Chondrocyte (in vitro differentiated cells): Measurements from ENCODE around the gene SAMHD1. TPM values are rescaled to one million over a fixed set of nuclear protein-coding genes. Genes with fewer than 3 reads are reported as not detected.
"Not testable (repeated sequence)": the region's sequence is repeated elsewhere in the genome, so short reads cannot be mapped to it uniquely, and the experiment has no call there.

Source experiments
- DNase-seq: peaks from one replicate; pipeline ENCODE4 v3.0.0; 2021; ENCODE audit warnings: mixed read lengths, low spot score
- H3K27ac Mint-ChIP-seq: one replicate; pipeline ENCODE4 v1.8.0; 2021; ENCODE audit warnings: mild to moderate bottlenecking, moderate library complexity, mixed read lengths; ENCODE audit not compliant: unreplicated experiment
- H3K27me3 Mint-ChIP-seq: 2 replicates; pipeline ENCODE4 v1.8.0; 2021; ENCODE audit warnings: low read depth, mixed read lengths
- H3K36me3 Mint-ChIP-seq: 2 replicates; pipeline ENCODE4 v1.8.0; 2021; ENCODE audit warnings: low read depth, mixed read lengths
- H3K4me1 Mint-ChIP-seq: 2 replicates; pipeline ENCODE4 v1.8.0; 2021; ENCODE audit warnings: low read depth, mild to moderate bottlenecking, mixed read lengths
- H3K4me3 Mint-ChIP-seq: one replicate; pipeline ENCODE4 v1.8.0; 2021; ENCODE audit warnings: mild to moderate bottlenecking, moderate library complexity, mixed read lengths; ENCODE audit not compliant: unreplicated experiment
- H3K9me3 Mint-ChIP-seq: 2 replicates; pipeline ENCODE4 v1.8.0; 2021; ENCODE audit warnings: low read depth, mixed read lengths
- total RNA-seq: library from RNA; stranded (reverse); gene quantifications from 3 replicates; pipeline ENCODE4 v1.2.1, GENCODE V29; 2021
- TF ChIP-seq, protein P1 (sequence below): fragments of 200-600 bp; sonication (generic); IDR thresholded peaks from 2 replicates; pipeline ENCODE4 v1.5.0; 2021; ENCODE audit warnings: antibody characterized with exemption, mild to moderate bottlenecking, moderate library complexity

The SAMHD1 gene
- total RNA-seq, 1 donor from 2014 or later: 17.3 TPM

- TF ChIP-seq, protein P1, sequence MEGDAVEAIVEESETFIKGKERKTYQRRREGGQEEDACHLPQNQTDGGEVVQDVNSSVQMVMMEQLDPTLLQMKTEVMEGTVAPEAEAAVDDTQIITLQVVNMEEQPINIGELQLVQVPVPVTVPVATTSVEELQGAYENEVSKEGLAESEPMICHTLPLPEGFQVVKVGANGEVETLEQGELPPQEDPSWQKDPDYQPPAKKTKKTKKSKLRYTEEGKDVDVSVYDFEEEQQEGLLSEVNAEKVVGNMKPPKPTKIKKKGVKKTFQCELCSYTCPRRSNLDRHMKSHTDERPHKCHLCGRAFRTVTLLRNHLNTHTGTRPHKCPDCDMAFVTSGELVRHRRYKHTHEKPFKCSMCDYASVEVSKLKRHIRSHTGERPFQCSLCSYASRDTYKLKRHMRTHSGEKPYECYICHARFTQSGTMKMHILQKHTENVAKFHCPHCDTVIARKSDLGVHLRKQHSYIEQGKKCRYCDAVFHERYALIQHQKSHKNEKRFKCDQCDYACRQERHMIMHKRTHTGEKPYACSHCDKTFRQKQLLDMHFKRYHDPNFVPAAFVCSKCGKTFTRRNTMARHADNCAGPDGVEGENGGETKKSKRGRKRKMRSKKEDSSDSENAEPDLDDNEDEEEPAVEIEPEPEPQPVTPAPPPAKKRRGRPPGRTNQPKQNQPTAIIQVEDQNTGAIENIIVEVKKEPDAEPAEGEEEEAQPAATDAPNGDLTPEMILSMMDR: no peak
- no peak for DNase-seq
- Mint-ChIP-seq H3K27me3 (peaks cover 4% of the 10 kb centered on the region), H3K27ac (no peak overlapping the region), H3K36me3 (no peaks in the 10 kb centered on the region), H3K4me1 (peaks cover 2% of the 10 kb centered on the region), H3K4me3 (no peak overlapping the region), H3K9me3 (no peaks in the 10 kb centered on the region)
Observed at GRCh38 chr20:36876473-36876833, 75.1 kb downstream of the SAMHD1 start.

DNA sequence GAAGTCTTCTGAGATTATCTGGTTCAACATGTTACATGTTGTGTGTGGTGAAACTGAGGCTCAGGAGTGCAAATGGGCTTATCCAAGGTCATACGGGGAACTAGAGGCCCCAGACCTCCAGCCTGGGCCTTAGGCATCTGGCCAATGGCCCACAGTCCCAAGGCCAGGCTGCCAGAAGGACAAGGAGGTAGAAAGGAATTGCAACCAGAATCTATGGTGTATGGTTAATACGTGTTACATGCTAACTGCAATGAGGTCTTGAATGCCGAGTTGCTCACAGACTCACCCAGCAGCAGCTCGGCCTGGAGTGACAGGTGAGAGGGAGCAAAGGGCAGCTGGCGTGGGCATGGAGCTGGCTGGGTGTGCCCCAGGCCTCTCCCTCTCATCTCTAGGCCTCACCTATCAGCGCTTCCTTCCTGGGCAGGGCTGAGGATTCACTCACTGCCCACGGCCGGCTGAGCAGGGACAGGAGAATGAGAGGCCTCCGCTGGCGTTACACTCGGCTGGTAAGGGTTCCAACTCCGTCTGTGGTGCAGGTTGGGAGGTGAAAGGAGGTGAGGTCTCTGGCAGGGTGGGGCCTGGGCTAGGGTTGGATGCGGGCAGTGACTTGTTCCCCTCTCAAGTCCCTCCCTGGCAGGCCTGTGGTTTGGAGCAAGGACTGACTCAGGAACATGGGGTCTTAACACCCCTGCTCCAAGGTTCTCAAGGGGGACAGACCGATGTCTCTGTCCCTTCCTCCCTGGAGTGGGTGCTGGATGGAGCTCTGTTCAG is 75.6 kb downstream of the SAMHD1 start, which contains the start of gene TLDC2:
Gene TLDC2, plus strand, starts transcription at position 437 of the 771 bp plus-strand sequence. Its CDS starts 37 bp downstream, at position 474.
- peaks cover 2% of the 10 kb centered on the region for H3K4me1 Mint-ChIP-seq
- H3K36me3 Mint-ChIP-seq: no peaks in the 10 kb centered on the region
- TF ChIP-seq, protein P1: no peak

DNA sequence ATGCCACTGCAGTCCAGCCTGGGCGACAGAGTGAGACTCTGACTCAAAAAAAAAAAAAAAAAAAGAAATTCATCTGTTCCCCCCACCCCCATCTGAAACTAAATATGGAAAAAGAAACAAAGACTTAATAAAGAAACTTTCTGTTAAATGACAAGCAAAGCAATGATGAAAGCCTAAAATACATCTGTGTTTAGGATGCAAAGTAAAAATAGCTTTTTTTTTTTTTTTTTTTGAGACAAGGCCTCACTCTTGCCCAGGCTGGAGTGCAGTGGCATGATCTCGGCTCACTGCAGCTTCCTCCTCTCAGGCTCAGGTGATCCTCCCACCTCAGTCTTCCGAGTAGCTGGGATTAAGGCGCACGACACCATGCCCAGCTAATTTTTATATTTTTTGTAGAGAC is 76.4 kb downstream of the SAMHD1 start:
- H3K4me1 Mint-ChIP-seq, H3K27me3 Mint-ChIP-seq, DNase-seq, H3K4me3 Mint-ChIP-seq, H3K36me3 Mint-ChIP-seq, H3K9me3 Mint-ChIP-seq: not testable (repeated sequence)
- peak overlapping the region; percentile 41 for H3K27ac Mint-ChIP-seq

More for the DNA sequence above, 75.6 kb downstream of the SAMHD1 start, which contains the start of gene TLDC2:
- no peak for DNase-seq
- Mint-ChIP-seq H3K27me3 (peaks cover 4% of the 10 kb centered on the region), H3K9me3 (no peaks in the 10 kb centered on the region), H3K4me3 (no peak within 1 kb of the TSS), H3K27ac (peak within 1 kb of the TSS; percentile 41)

DNA sequence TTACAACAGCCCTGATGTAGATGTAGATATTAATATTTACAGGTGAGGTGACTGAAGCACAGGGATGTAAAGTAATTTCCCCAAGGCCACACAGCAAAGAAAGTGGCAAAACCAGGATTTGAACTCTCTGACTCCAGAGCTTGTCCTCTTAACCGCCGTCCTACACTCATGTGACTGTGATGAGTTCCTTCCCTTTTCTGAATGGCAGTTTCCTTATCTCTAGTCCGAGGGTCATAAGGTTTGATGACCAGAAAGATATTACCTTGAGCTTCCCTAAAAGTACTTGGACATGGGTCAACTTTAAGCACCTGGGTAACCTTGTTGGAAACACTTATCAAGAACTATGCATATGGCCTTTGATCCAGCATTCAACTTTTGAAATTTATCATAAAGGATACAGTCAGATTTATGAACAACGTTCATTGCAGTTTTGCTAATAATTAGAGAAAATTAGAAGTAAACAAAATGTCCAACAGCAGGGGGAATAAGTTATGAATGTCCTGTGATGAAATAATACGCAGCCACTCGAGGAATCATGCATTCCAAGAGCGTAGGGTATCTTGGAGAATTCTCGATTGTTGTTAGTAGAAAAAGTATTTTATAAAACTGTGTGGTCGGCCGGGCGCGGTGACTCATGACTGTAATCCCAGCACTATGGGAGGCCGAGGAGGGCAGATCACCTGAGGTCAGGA is 77.9 kb downstream of the SAMHD1 start:
- no peak overlapping the region for H3K4me3 Mint-ChIP-seq
- DNase-seq: no peak
- no peaks in the 10 kb centered on the region for H3K36me3 Mint-ChIP-seq
- no peaks in the 10 kb centered on the region for H3K9me3 Mint-ChIP-seq
- H3K27me3 Mint-ChIP-seq: peaks cover 2% of the 10 kb centered on the region
- no peak overlapping the region for H3K27ac Mint-ChIP-seq
- TF ChIP-seq, protein P1: no peak
- peaks cover 2% of the 10 kb centered on the region for H3K4me1 Mint-ChIP-seq

- TF ChIP-seq, protein P1: no peak
- H3K4me1 Mint-ChIP-seq: peaks cover 2% of the 10 kb centered on the region
- DNase-seq: no peak
Observed at GRCh38 chr20:36872852-36873251, 78.7 kb downstream of the SAMHD1 start.

More at GRCh38 chr20:36872852-36873251, 78.7 kb downstream of the SAMHD1 start:
- Mint-ChIP-seq H3K27ac (no peak overlapping the region), H3K36me3 (no peaks in the 10 kb centered on the region), H3K9me3 (no peaks in the 10 kb centered on the region), H3K4me3 (no peak overlapping the region), H3K27me3 (peaks cover 2% of the 10 kb centered on the region)
